Gastroesophageal sphincter (tissue), 4 donors: Measurements from ENCODE around the gene ITPKC. TPM values are rescaled to one million over a fixed set of nuclear protein-coding genes. Genes with fewer than 3 reads are reported as not detected.
"Not testable (repeated sequence)": the region's sequence is repeated elsewhere in the genome, so short reads cannot be mapped to it uniquely, and the experiment has no call there.

Source experiments
- ATAC-seq: fragments of 150-250 bp; one replicate; pipeline ENCODE4 v1.9.1; 2016; ENCODE audit warnings: mild to moderate bottlenecking, moderate library complexity
- H3K27ac ChIP-seq, 4 donors: fragments of 200-600 bp; sonication (generic) in 3 of 4; 1 replicate in 3 of 4; 2 replicates in 1 of 4; pipeline ENCODE4 v1.5.1; 2016 to 2019
- H3K27me3 ChIP-seq: fragments of 200-600 bp; sonication (generic); one replicate; pipeline ENCODE4 v1.5.1; 2019
- H3K36me3 ChIP-seq, 2 donors: fragments of 200-600 bp; sonication (generic); one replicate each; pipeline ENCODE4 v1.5.1; 2019; ENCODE audit warnings: control low read depth in 1 of 2
- H3K4me1 ChIP-seq, 3 donors: fragments of 200-600 bp; sonication (generic); 1 replicate in 2 of 3; 2 replicates in 1 of 3; pipeline ENCODE4 v1.5.1; 2016 to 2019; ENCODE audit warnings: control low read depth in 2 of 3
- H3K4me3 ChIP-seq, 2 donors: fragments of 200-600 bp; sonication (generic); one replicate each; pipeline ENCODE4 v1.5.1; 2019; ENCODE audit warnings: mild to moderate bottlenecking in 1 of 2, moderate library complexity in 1 of 2
- H3K9me3 ChIP-seq, 3 donors: fragments of 200-600 bp; sonication (generic); one replicate each; pipeline ENCODE4 v1.5.1; 2017 to 2019; ENCODE audit warnings: control low read depth in 2 of 3
- EP300 ChIP-seq: sonication (generic); formaldehyde crosslinking; IDR thresholded peaks from one replicate; pipeline ENCODE4 v1.6.1; 2017; ENCODE audit warnings: antibody characterized with exemption, mild to moderate bottlenecking
- POLR2A ChIP-seq, 2 donors: fragments of 450-650 bp; IDR thresholded peaks; one replicate each; pipeline ENCODE4 v1.6.1; 2017; ENCODE audit warnings: antibody characterized with exemption in 2 of 2, mild to moderate bottlenecking in 2 of 2, moderate library complexity in 1 of 2
- POLR2AphosphoS5 ChIP-seq: sonication (generic); formaldehyde crosslinking; IDR thresholded peaks from one replicate; pipeline ENCODE4 v1.6.1; 2017; ENCODE audit warnings: antibody characterized with exemption
- WGBS, 2 donors: methylation state at CpG; one replicate each; pipeline ENCODE4 v1.1.5; 2018; ENCODE audit warnings: low coverage in 1 of 2; 5-methylcytosine and 5-hydroxymethylcytosine counted together
- total RNA-seq, 4 donors: library from RNA; depleted of rRNA; stranded (reverse); fragments of >200 nt; gene quantifications; one replicate each; pipeline ENCODE4 v1.1.0, GENCODE V29; 2016
- TF ChIP-seq, protein P1 (sequence below), 4 experiments: fragments of 200-600 bp in 2 of 4; fragments of 450-650 bp in 2 of 4; sonication (generic) in 1 of 4; IDR thresholded peaks; one replicate each; pipeline ENCODE4 v1.5.1; 2017 to 2019; ENCODE audit warnings: antibody characterized with exemption in 4 of 4, mild to moderate bottlenecking in 2 of 4, moderate library complexity in 2 of 4

ITPKC gene
- total RNA-seq, 4 donors from 2014 or later, result 25.2 to 71.8 (median 30.6) TPM

DNA sequence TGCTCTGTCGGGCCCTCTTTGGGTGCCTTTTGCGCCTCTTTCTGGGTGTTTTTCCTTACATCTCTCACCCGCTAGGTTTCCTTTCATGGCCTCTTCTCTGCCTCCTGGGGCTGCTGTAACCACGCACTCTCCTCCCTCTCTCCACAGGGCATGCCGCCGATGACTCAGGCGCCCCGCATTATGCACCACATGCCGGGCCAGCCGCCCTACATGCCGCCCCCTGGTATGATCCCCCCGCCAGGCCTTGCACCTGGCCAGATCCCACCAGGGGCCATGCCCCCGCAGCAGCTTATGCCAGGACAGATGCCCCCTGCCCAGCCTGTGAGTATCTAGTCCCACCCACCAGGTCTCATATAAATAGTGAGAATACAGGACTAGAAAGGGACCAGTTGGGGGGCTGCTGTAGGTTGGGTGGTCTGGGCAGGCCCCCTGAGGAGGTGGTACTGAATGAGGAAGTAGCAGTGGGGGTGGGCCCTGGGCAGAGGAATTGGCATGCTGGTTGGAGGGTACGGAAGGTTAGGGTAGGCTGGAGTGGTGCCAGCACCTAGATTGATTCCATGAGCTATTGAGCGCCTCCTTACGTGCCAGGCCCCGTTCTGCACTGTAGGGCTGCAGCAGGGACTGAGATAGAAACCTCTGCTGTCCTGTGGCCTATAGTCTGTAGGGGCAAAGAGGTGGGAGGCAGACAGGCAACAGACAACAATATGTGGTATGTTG lies 46.0 kb downstream of the ITPKC start:
- H3K4me3 ChIP-seq, result no peak overlapping the region
- peaks cover 4 to 97% of the 10 kb centered on the region in 2 donors for H3K36me3 ChIP-seq
- H3K9me3 ChIP-seq, result no peaks in the 10 kb centered on the region
- no peaks in the 10 kb centered on the region for H3K27me3 ChIP-seq
- H3K4me1 ChIP-seq, result no peaks in the 10 kb centered on the region
- ATAC-seq, result no peak
- 78 to 92% methylated on average over 2 to 8 of the region's 17 CpGs for WGBS, 2 donors
- H3K27ac ChIP-seq, result no peak overlapping the region
- TF ChIP-seq EP300 (no peak), POLR2AphosphoS5 (no peak), POLR2A (IDR thresholded peaks at IDR 0.05) (no peak)
- TF ChIP-seq, protein P1, sequence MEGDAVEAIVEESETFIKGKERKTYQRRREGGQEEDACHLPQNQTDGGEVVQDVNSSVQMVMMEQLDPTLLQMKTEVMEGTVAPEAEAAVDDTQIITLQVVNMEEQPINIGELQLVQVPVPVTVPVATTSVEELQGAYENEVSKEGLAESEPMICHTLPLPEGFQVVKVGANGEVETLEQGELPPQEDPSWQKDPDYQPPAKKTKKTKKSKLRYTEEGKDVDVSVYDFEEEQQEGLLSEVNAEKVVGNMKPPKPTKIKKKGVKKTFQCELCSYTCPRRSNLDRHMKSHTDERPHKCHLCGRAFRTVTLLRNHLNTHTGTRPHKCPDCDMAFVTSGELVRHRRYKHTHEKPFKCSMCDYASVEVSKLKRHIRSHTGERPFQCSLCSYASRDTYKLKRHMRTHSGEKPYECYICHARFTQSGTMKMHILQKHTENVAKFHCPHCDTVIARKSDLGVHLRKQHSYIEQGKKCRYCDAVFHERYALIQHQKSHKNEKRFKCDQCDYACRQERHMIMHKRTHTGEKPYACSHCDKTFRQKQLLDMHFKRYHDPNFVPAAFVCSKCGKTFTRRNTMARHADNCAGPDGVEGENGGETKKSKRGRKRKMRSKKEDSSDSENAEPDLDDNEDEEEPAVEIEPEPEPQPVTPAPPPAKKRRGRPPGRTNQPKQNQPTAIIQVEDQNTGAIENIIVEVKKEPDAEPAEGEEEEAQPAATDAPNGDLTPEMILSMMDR (IDR thresholded peaks at IDR 0.05), result no peak

DNA sequence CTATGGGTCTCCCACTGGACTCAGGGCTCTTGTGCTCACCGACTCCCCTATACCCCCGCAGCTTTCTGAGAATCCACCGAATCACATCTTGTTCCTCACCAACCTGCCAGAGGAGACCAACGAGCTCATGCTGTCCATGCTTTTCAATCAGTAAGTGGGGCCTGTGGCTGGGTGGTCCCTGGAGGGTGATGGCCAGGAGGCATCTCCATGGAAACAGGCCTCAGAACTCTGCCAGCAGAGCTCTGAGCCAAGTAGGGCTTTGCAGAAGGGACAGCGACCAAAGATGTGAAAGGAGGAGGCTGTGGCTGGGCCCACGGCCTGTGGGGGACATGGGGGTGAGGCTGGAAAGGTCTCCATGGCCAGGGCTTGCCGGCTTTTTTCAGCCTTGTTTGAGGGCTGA lies 46.6 kb downstream of the ITPKC start:
- Histone ChIP-seq H3K36me3 (peaks cover 4 to 91% of the 10 kb centered on the region in 2 donors), H3K4me3 (no peak overlapping the region), H3K4me1 (no peaks in the 10 kb centered on the region), H3K9me3 (no peaks in the 10 kb centered on the region), H3K27me3 (no peaks in the 10 kb centered on the region), H3K27ac (no peak overlapping the region)
- no peak for ATAC-seq
- 100% methylated on average over 2 of the region's 7 CpGs; no CpG with 5 or more reads in 1 of the 2 donors for WGBS, 2 donors
- no peak for TF ChIP-seq EP300
- TF ChIP-seq, protein P1 (IDR thresholded peaks at IDR 0.05), result no peak
- no peak for TF ChIP-seq POLR2AphosphoS5
- TF ChIP-seq POLR2A (IDR thresholded peaks at IDR 0.05), result no peak

DNA sequence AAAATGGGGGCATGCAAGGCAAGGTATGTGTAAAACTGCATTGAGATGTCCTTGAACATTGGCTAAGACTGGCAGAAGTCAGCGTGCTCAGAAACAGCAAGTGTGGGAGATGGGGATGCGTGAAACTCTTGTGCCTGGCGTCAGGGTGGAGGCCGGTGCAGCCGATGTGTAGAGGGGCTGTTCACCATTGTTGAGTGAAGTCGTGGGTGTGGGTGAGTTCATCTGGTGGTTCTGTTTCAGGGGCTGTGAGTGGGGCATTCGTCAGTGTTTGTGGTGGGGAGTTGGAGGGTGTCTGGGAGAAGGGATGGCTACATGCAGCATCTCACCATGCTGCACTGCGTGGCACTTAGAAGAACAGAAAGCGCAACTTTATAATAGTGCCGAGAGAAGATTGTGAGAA lies 47.1 kb downstream of the ITPKC start:
- H3K27me3 ChIP-seq, result no peaks in the 10 kb centered on the region
- no peak overlapping the region for H3K27ac ChIP-seq
- TF ChIP-seq POLR2A (IDR thresholded peaks at IDR 0.05), result no peak
- TF ChIP-seq, protein P1 (IDR thresholded peaks at IDR 0.05), result no peak
- no peak for TF ChIP-seq POLR2AphosphoS5
- WGBS, 2 donors, result 85 to 100% methylated on average over 2 to 9 of the region's 10 CpGs
- no peak overlapping the region for H3K4me3 ChIP-seq
- no peaks in the 10 kb centered on the region for H3K9me3 ChIP-seq
- H3K4me1 ChIP-seq, result no peaks in the 10 kb centered on the region
- no peak for ATAC-seq
- H3K36me3 ChIP-seq, result peaks cover 4 to 87% of the 10 kb centered on the region in 2 donors

DNA sequence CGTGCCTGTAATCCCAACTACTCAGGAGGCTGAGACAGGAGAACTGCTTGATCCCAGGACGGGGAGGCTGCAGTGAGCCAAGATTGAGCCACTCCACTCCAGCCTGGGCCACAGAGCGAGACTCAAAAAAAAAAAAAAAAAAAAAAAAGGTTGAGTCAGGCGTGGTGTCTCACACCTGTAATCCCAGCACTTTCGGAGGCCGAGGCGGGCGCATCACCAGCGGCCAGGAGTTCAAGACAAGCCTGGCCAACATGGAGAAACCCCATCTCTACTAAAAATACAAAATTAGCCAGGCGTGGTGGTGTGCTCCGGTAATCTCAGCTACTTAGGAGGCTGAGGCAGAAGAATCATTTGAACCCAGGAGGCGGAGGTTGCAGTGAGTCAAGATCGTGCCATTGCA lies 49.5 kb downstream of the ITPKC start:
- not testable (repeated sequence) for H3K4me1 ChIP-seq, H3K27me3 ChIP-seq, ATAC-seq, H3K4me3 ChIP-seq, H3K27ac ChIP-seq, H3K9me3 ChIP-seq
- WGBS, 2 donors, result 91% methylated on average over 10 of the region's 13 CpGs; no CpG with 5 or more reads in 1 of the 2 donors
- peaks cover 4 to 63% of the 10 kb centered on the region in 2 donors for H3K36me3 ChIP-seq

DNA sequence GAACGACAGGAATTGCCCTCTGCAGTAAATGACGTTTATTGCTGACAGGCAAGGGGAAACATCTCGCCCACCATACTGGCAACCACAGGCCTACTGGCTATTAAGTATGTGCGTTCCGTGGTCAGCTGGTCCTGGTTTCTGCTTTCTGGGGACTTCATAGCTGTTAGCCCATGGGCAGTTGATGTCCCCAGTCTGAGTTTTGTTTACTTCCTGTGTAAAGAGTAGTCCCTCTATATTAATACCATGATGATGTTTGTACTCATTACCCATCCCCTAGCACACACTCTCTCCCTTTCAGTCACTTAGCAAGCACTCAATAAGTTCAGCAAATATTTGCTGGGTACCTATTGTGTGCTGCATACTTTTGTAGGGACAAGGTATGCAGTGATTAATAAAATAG lies 52.0 kb downstream of the ITPKC start:
- no peaks in the 10 kb centered on the region for H3K4me1 ChIP-seq
- H3K27ac ChIP-seq, result no peak overlapping the region
- H3K9me3 ChIP-seq, result no peaks in the 10 kb centered on the region
- WGBS, 2 donors, result 76 to 95% methylated on average over 4 to 5 of the region's 5 CpGs
- ATAC-seq, result no peak
- no peak for TF ChIP-seq POLR2A (IDR thresholded peaks at IDR 0.05)
- TF ChIP-seq POLR2AphosphoS5, result no peak
- TF ChIP-seq, protein P1 (IDR thresholded peaks at IDR 0.05), result no peak
- TF ChIP-seq EP300, result no peak
- no peaks in the 10 kb centered on the region for H3K27me3 ChIP-seq
- no peak overlapping the region for H3K4me3 ChIP-seq
- H3K36me3 ChIP-seq, result peaks cover 0 to 38% of the 10 kb centered on the region in 2 donors

DNA sequence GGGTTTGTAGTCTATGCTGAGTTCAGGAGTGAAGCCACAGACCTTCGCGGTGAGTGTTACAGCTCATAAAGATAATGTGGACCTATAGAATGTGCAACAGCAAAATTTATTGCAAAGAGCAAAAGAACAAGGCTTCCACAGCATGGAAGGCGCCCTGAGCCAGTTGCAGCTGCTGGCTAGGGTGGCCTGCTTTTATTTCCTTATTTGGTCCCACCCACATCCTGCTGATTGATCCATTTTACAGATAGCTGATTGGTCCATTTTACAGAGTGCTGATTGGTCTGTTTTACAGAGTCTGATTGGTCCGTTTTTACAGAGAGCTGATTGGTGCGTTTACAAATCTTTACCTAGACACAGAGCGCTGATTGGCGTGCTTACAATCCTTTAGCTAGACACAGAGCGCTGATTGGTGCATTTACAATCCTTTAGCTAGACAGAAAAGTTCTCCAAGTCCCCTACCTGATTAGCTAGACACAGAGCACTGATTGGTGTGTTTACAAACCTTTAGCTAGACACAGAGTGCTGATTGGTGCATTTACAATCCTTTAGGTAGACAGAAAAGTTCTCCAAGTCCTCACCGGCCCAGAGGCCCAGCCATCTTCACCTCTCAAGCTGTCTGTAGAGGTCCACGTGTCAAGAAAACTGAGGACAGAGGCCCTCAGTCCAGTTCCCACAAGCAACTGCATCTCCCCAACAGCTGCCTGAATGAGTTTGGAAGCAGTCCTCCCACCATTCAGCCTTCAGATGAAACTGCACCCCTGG lies 54.4 kb downstream of the ITPKC start:
- H3K9me3 ChIP-seq, H3K4me3 ChIP-seq, H3K4me1 ChIP-seq, H3K27ac ChIP-seq, ATAC-seq, H3K27me3 ChIP-seq: not testable (repeated sequence)
- 88 to 96% methylated on average over 3 to 9 of the region's 10 CpGs for WGBS, 2 donors
- H3K36me3 ChIP-seq, result peaks cover 0 to 14% of the 10 kb centered on the region in 2 donors
